Fibroblast of peridontal ligament (primary cell): ENCODE data around the gene TNNI3K.

Source experiments
- DNase-seq: peaks from one replicate; pipeline ENCODE4 v3.0.0-alpha.2; 2010; ENCODE audit errors: extremely low read depth

Gene TNNI3K

GRCh38 chr1:74570797-74571492, 335.8 kb downstream of the TNNI3K start:
- DNase-seq = no peak

- no peak for DNase-seq
These were observed 336.3 kb downstream of the TNNI3K start for GRCh38 chr1:74571493-74571800.

GRCh38 chr1:74571891-74572290, 336.7 kb downstream of the TNNI3K start:
- DNase-seq = no peak

GRCh38 chr1:74578101-74578500, 342.9 kb downstream of the TNNI3K start:
- DNase-seq = no peak

GRCh38 chr1:74579425-74579824, 344.2 kb downstream of the TNNI3K start:
- DNase-seq = no peak

- DNase-seq = no peak
These were observed 348.2 kb downstream of the TNNI3K start for GRCh38 chr1:74583397-74583796.

- peak; percentile 66 for DNase-seq
These were observed 349.0 kb downstream of the TNNI3K start for GRCh38 chr1:74584185-74584584.

- DNase-seq = peak; percentile 7
These were observed 351.2 kb downstream of the TNNI3K start for GRCh38 chr1:74586253-74586897.

- no peak for DNase-seq
These were observed 352.7 kb downstream of the TNNI3K start for GRCh38 chr1:74587888-74588287.

- DNase-seq = no peak
These were observed 355.1 kb downstream of the TNNI3K start for GRCh38 chr1:74590288-74590687.

- no peak for DNase-seq
These were observed 356.8 kb downstream of the TNNI3K start for GRCh38 chr1:74591949-74592348.

- DNase-seq = no peak
These were observed 357.6 kb downstream of the TNNI3K start for GRCh38 chr1:74592580-74593355.
